Ovary (tissue), 9 donors: Measurements from ENCODE around the gene KAT14. TPM values are rescaled to one million over a fixed set of nuclear protein-coding genes. Genes with fewer than 3 reads are reported as not detected.
"Not testable (repeated sequence)": the region's sequence is repeated elsewhere in the genome, so short reads cannot be mapped to it uniquely, and the experiment has no call there.

Experiments
- DNase-seq, 5 donors: peaks; one replicate each; pipeline ENCODE4 v3.0.0-alpha.2; 2019 to 2020
- H3K27ac ChIP-seq, 2 donors: fragments of 200-600 bp; one replicate each; pipeline versions ENCODE4 v1.5.1 to v1.8.0; 2019 to 2022
- H3K27me3 ChIP-seq: fragments of 200-600 bp; one replicate; pipeline ENCODE4 v1.8.0; 2022
- H3K36me3 ChIP-seq: fragments of 200-600 bp; sonication (generic); one replicate; pipeline ENCODE4 v1.5.1; 2019
- H3K4me1 ChIP-seq: one replicate; pipeline ENCODE4 v1.8.1; 2013; ENCODE audit warnings: mild to moderate bottlenecking, moderate library complexity; ENCODE audit not compliant: insufficient read depth
- H3K4me3 ChIP-seq: fragments of 200-600 bp; sonication (generic); one replicate; pipeline ENCODE4 v1.5.1; 2017
- H3K9me3 ChIP-seq, 2 donors: fragments of 200-600 bp in 1 of 2; sonication (generic) in 1 of 2; one replicate each; pipeline versions ENCODE4 v1.5.1 to v1.8.1; 2013 to 2019; ENCODE audit warnings: mild to moderate bottlenecking in 1 of 2, moderate library complexity in 1 of 2
- CTCF ChIP-seq, 3 donors: fragments of 450-650 bp in 2 of 3; fragments of 200-600 bp in 1 of 3; IDR thresholded peaks; one replicate each; pipeline versions ENCODE4 v1.5.1 to v1.8.0; 2016 to 2022; ENCODE audit warnings: antibody characterized with exemption in 3 of 3, mild to moderate bottlenecking in 1 of 3
- EP300 ChIP-seq: sonication (generic); formaldehyde crosslinking; IDR thresholded peaks from one replicate; pipeline ENCODE4 v1.6.1; 2017; ENCODE audit warnings: antibody characterized with exemption
- POLR2A ChIP-seq: fragments of 450-650 bp; IDR thresholded peaks from one replicate; pipeline ENCODE4 v1.6.1; 2017; ENCODE audit warnings: antibody characterized with exemption, mild to moderate bottlenecking, moderate library complexity
- WGBS, 3 donors: extraction: QIAGEN DNeasy Blood & Tissue Kit in 1 of 3; methylation state at CpG; one replicate each; pipeline versions ENCODE4 v1.1.5 to v1.1.7; 2013 to 2017; 5-methylcytosine and 5-hydroxymethylcytosine counted together
- intact Hi-C, 4 donors: fragments of 100-400 bp; cut with DNase I; formaldehyde crosslinking; loops; one replicate each; pipeline versions ENCODE4 v1.11.0 to v1.15.1; 2022 to 2023
- polyA plus RNA-seq, 2 donors: library from polyadenylated mRNA; stranded (reverse); fragments of 200-250 nt in 1 of 2; fragments of 350-450 nt in 1 of 2; fragmentation: Illumina TruSeq in 1 of 2; extraction: RNeasy Lipid Tissue Mini Kit (QIAGEN cat#74804) in 1 of 2; gene quantifications; one replicate each; pipeline ENCODE4 v1.2.3, GENCODE V29; 2013 to 2014
- total RNA-seq, 7 donors: library from RNA; depleted of rRNA in 2 of 7; stranded (reverse); fragments of >200 nt in 2 of 7; fragmentation: NEBNext Ultra II Directional in 3 of 7; extraction: Animal tissue kit (Norgen Biotek cat#: 25700) in 3 of 7; gene quantifications; one replicate each; pipeline versions ENCODE4 v1.1.0 to v1.2.4, GENCODE V29; 2016 to 2023
- donor health status: DM: no; HTN: no; CAD: no; lungs with moderate emphysema.
- donor health status: DM: no; HTN: no; CAD: no.
- donor health status: Bipolar disorder and iron deficiency.
- donor health status: DM: yes; HTN: yes; CAD: no.
- donor health status: DM: no; HTN: no; CAD: no.
- donor health status: DM: yes; HTN: yes; CAD: no.

Gene KAT14
- total and polyA plus RNA-seq, 9 donors: 10.0 to 19.5 (median 14.8) TPM

GRCh38 chr20:18202966-18203365 is 65.3 kb downstream of the KAT14 start:
- Histone ChIP-seq H3K4me3 (no peak overlapping the region), H3K27ac (no peak overlapping the region), H3K4me1 (no peaks in the 10 kb centered on the region), H3K9me3 (no peaks in the 10 kb centered on the region), H3K27me3 (no peaks in the 10 kb centered on the region), H3K36me3 (no peaks in the 10 kb centered on the region)
- intact Hi-C loops: no loop called here
- no peak for DNase-seq
- TF ChIP-seq EP300: no peak
- TF ChIP-seq POLR2A: no peak
- no peak for TF ChIP-seq CTCF (IDR thresholded peaks at IDR 0.05)

- intact Hi-C loops, H3K36me3 ChIP-seq, H3K27me3 ChIP-seq, H3K4me1 ChIP-seq, H3K4me3 ChIP-seq, H3K9me3 ChIP-seq, H3K27ac ChIP-seq, DNase-seq: not testable (repeated sequence)
- 66 to 98% (median 80%) methylated on average over 3 of the region's 3 CpGs for WGBS, 3 donors
Measured at GRCh38 chr20:18203700-18204099, 66.0 kb downstream of the KAT14 start.

GRCh38 chr20:18213002-18213401 is 75.3 kb downstream of the KAT14 start:
- intact Hi-C loops: no loop called here
- no peak for DNase-seq
- Histone ChIP-seq H3K9me3 (no peaks in the 10 kb centered on the region), H3K27ac (no peak overlapping the region), H3K27me3 (no peaks in the 10 kb centered on the region), H3K4me1 (no peaks in the 10 kb centered on the region), H3K36me3 (no peaks in the 10 kb centered on the region), H3K4me3 (no peak overlapping the region)
- WGBS, 3 donors: 90 to 94% (median 91%) methylated on average over 2 of the region's 2 CpGs
- TF ChIP-seq POLR2A (no peak), CTCF (IDR thresholded peaks at IDR 0.05) (no peak), EP300 (no peak)

GRCh38 chr20:18215566-18215965 is 77.9 kb downstream of the KAT14 start:
- intact Hi-C loops: no loop called here
- no peak overlapping the region for H3K27ac ChIP-seq
- no peaks in the 10 kb centered on the region for H3K27me3 ChIP-seq
- no peak for TF ChIP-seq POLR2A
- TF ChIP-seq EP300: no peak
- TF ChIP-seq CTCF (IDR thresholded peaks at IDR 0.05): no peak
- 86 to 91% (median 88%) methylated on average over 5 of the region's 5 CpGs for WGBS, 3 donors
- H3K9me3 ChIP-seq: peaks cover 0 to 3% of the 10 kb centered on the region in 2 donors
- H3K36me3 ChIP-seq: no peaks in the 10 kb centered on the region
- H3K4me3 ChIP-seq: no peak overlapping the region
- H3K4me1 ChIP-seq: no peaks in the 10 kb centered on the region
- DNase-seq: no peak

GRCh38 chr20:18218280-18218679 is 80.6 kb downstream of the KAT14 start:
- intact Hi-C loops: no loop called here
- no peaks in the 10 kb centered on the region for H3K4me1 ChIP-seq
- WGBS, 3 donors: 86 to 89% (median 88%) methylated on average over 6 of the region's 6 CpGs

More at GRCh38 chr20:18218280-18218679, 80.6 kb downstream of the KAT14 start:
- DNase-seq: no peak
- no peak overlapping the region for H3K27ac ChIP-seq
- TF ChIP-seq CTCF (IDR thresholded peaks at IDR 0.05): no peak
- no peak for TF ChIP-seq EP300
- no peak for TF ChIP-seq POLR2A
- no peaks in the 10 kb centered on the region for H3K36me3 ChIP-seq
- peaks cover 0 to 3% of the 10 kb centered on the region in 2 donors for H3K9me3 ChIP-seq
- no peaks in the 10 kb centered on the region for H3K27me3 ChIP-seq
- no peak overlapping the region for H3K4me3 ChIP-seq
